Neural crest cell (in vitro differentiated cells): ENCODE data around the gene ESRRB. TPM values are rescaled to one million over a fixed set of nuclear protein-coding genes. Genes with fewer than 3 reads are reported as not detected.

Experiments
- DNase-seq: peaks from one replicate; pipeline ENCODE4 v3.0.0; 2021; ENCODE audit warnings: low read depth, mixed read lengths, low spot score
- H3K27ac Mint-ChIP-seq: one replicate; pipeline ENCODE4 v1.8.0; 2021; ENCODE audit warnings: mild to moderate bottlenecking, mixed read lengths; ENCODE audit not compliant: unreplicated experiment
- H3K27me3 Mint-ChIP-seq: 2 replicates; pipeline ENCODE4 v1.8.0; 2021; ENCODE audit warnings: low read depth, mild to moderate bottlenecking, mixed read lengths
- H3K36me3 Mint-ChIP-seq: 2 replicates; pipeline ENCODE4 v1.8.0; 2021; ENCODE audit warnings: low read depth, mild to moderate bottlenecking, mixed read lengths
- H3K4me1 Mint-ChIP-seq: 2 replicates; pipeline ENCODE4 v1.8.0; 2021; ENCODE audit warnings: mixed read lengths
- H3K4me3 Mint-ChIP-seq: one replicate; pipeline ENCODE4 v1.8.0; 2021; ENCODE audit warnings: mild to moderate bottlenecking, mixed read lengths
- H3K9me3 Mint-ChIP-seq: 2 replicates; pipeline ENCODE4 v1.8.0; 2021; ENCODE audit warnings: mixed read lengths
- CTCF ChIP-seq: fragments of 200-600 bp; sonication (generic); conservative IDR thresholded peaks from 2 replicates; pipeline ENCODE4 v1.5.0; 2021; ENCODE audit warnings: antibody characterized with exemption, mild to moderate bottlenecking
- total RNA-seq: library from RNA; stranded (reverse); gene quantifications from 2 replicates; pipeline ENCODE4 v1.2.1, GENCODE V29; 2021

ESRRB gene
- total RNA-seq, 1 donor from 2014 or later, result 0.28 TPM

- no peaks in the 10 kb centered on the region for H3K36me3 Mint-ChIP-seq
- no peak overlapping the region for H3K27ac Mint-ChIP-seq
- peaks cover 100% of the 10 kb centered on the region for H3K27me3 Mint-ChIP-seq
- H3K9me3 Mint-ChIP-seq, result no peaks in the 10 kb centered on the region
- H3K4me1 Mint-ChIP-seq, result peaks cover 15% of the 10 kb centered on the region
- no peak for DNase-seq
- peak overlapping the region; percentile 62 for H3K4me3 Mint-ChIP-seq
- no peak for TF ChIP-seq CTCF
These were observed 1.2 kb downstream of the ESRRB start for GRCh38 chr14:76376878-76377734.

- Mint-ChIP-seq H3K9me3 (no peaks in the 10 kb centered on the region), H3K4me3 (peak overlapping the region; percentile 62), H3K27me3 (peaks cover 100% of the 10 kb centered on the region), H3K36me3 (no peaks in the 10 kb centered on the region), H3K27ac (no peak overlapping the region), H3K4me1 (peaks cover 15% of the 10 kb centered on the region)
- no peak for TF ChIP-seq CTCF
- DNase-seq, result no peak
These were observed 1.8 kb downstream of the ESRRB start for GRCh38 chr14:76377735-76378074.

- no peak for TF ChIP-seq CTCF
- Mint-ChIP-seq H3K4me3 (no peak overlapping the region), H3K27ac (no peak overlapping the region), H3K4me1 (peaks cover 15% of the 10 kb centered on the region), H3K27me3 (peaks cover 100% of the 10 kb centered on the region), H3K9me3 (no peaks in the 10 kb centered on the region), H3K36me3 (no peaks in the 10 kb centered on the region)
- no peak for DNase-seq
These were observed 5.1 kb downstream of the ESRRB start for GRCh38 chr14:76380991-76381390.

- Mint-ChIP-seq H3K36me3 (no peaks in the 10 kb centered on the region), H3K4me3 (no peak overlapping the region), H3K9me3 (no peaks in the 10 kb centered on the region), H3K27ac (no peak overlapping the region), H3K27me3 (peaks cover 96% of the 10 kb centered on the region), H3K4me1 (peaks cover 8% of the 10 kb centered on the region)
- no peak for TF ChIP-seq CTCF
- DNase-seq, result no peak
These were observed 6.0 kb downstream of the ESRRB start for GRCh38 chr14:76381817-76382494.

- no peaks in the 10 kb centered on the region for H3K9me3 Mint-ChIP-seq
- no peak for TF ChIP-seq CTCF
- no peak for DNase-seq
- peaks cover 6% of the 10 kb centered on the region for H3K4me1 Mint-ChIP-seq
- H3K36me3 Mint-ChIP-seq, result no peaks in the 10 kb centered on the region
- H3K27ac Mint-ChIP-seq, result no peak overlapping the region
- no peak overlapping the region for H3K4me3 Mint-ChIP-seq
- H3K27me3 Mint-ChIP-seq, result peaks cover 94% of the 10 kb centered on the region
These were observed 6.5 kb downstream of the ESRRB start for GRCh38 chr14:76382495-76382832.
